ENCODE measurements around the gene NEURL2.

GRCh38 chr20:45934046-45934585, 43.1 kb upstream of the NEURL2 start:
- TF ChIP-seq POLR2AphosphoS5 (IDR thresholded peaks at IDR 0.05; ENCODE audit: low read depth, low read length) = no peak
- no peak for TF ChIP-seq TAF1 (IDR thresholded peaks at IDR 0.05; ENCODE audit: borderline replicate concordance, low read depth, low read length)
- TF ChIP-seq POLR2A (IDR thresholded peaks at IDR 0.05; ENCODE audit: low read depth, low read length) = no peak

Data from GM12892 (cell line).